Activated CD8-positive, alpha-beta memory T cell treated with anti-CD3 and anti-CD28 coated beads for 36 hours (primary cell): ENCODE measurements around the gene P2RY4. TPM values are rescaled to one million over a fixed set of nuclear protein-coding genes. Genes with fewer than 3 reads are reported as not detected.
"Not testable (repeated sequence)": the region's sequence is repeated elsewhere in the genome, so short reads cannot be mapped to it uniquely, and the experiment has no call there.

Source experiments
- CTCF ChIA-PET: fragments of 350-600 bp; sonication (Branson Sonifier 250); formaldehyde crosslinking; loops from one replicate; lab custom pipeline; 2021; ENCODE audit warnings: antibody characterized with exemption; lab: Charles Lee
- POLR2A ChIA-PET: fragments of 350-600 bp; sonication (Branson Sonifier 250); formaldehyde crosslinking; loops from one replicate; lab custom pipeline; 2021; ENCODE audit warnings: antibody characterized with exemption; lab: Charles Lee
- total RNA-seq, 2 experiments: library from RNA; stranded (reverse); gene quantifications; one replicate each; pipeline ENCODE4 v1.2.3, GENCODE V29; 2021

The P2RY4 gene
- total RNA-seq: under 1 TPM in 1 of 2 experiments, not detected in 1; 0.34 TPM

DNA sequence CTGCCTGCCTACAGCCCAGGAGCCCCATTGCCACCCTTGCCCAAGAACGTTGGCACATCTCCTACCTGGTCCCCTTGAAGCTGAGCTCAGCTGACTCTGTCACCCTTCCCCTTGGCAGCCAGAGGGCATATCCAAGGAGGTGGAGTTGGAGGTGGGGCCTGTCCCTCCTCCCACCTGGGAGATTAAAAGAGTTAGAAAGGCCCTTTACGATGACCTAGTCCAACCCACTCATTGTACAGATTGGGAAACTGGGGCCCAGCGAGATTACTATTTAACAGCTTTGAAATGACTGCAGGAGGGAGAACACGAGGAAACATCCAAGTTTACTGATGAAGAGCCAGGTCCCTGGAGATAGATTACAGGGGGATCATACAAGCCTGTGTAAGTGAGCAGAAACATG is at the start of gene P2RY4:
P2RY4 (minus strand) TSS at position 101 of the 400 bp plus-strand sequence. CDS start 580 bp downstream, outside the sequence.
- POLR2A ChIA-PET: no interaction called here
- CTCF ChIA-PET: no interaction called here

- POLR2A ChIA-PET: no interaction called here
- CTCF ChIA-PET: no interaction called here
These were observed 41.7 kb upstream of the P2RY4 start for GRCh38 chrX:70301716-70302115.

GRCh38 chrX:70293621-70294020 is 33.6 kb upstream of the P2RY4 start:
- CTCF ChIA-PET: no interaction called here

GRCh38 chrX:70292788-70293187 is 32.8 kb upstream of the P2RY4 start:
- CTCF ChIA-PET: no interaction called here
- POLR2A ChIA-PET: no interaction called here

More at GRCh38 chrX:70293621-70294020, 33.6 kb upstream of the P2RY4 start:
- POLR2A ChIA-PET: no interaction called here

- ChIA-PET CTCF (interaction anchor here (1.4 kb wide), 1 partner anchor 146 kb away, joined by 3 read pairs; no protein-coding TSS in a partner anchor), POLR2A (no interaction called here)
These were observed 30.1 kb upstream of the P2RY4 start, which contains the start of the genes KIF4A and PDZD11 for GRCh38 chrX:70289793-70290770. TSS of gene KIF4A (plus strand) at chrX:70290104. CDS start at chrX:70290459, 355 bp downstream. TSS of gene PDZD11 (minus strand) at chrX:70289927. CDS start at chrX:70289341, 586 bp downstream.

DNA sequence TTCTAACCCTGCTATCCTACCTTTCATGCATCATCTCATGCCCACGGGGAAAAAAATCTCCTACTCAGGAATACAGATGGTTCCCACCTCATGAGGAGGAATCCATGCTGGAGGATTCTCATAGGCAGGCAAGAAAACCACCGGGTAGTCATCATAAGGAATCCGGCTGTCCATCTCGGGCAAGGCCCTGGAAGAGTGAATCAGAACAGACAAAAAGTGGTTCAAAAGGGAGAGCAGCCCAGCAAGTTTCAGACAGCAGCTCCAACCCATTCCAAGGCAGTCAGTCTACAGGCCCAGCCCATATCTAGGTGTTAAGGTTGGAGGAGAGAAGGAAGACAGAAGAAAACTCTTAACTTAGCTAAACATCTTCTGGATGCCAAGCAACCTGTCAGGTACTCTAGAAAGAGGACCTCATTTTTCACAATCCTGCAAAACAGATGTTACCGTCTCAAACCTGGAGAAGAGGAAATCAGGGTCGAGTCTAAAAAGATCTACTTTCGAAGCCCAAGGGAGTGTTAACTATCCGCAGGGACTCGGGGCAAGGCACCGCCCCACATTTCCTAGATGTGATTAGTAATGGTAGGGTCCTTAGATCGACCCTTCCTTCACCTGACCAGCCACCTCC is 29.3 kb upstream of the P2RY4 start:
- ChIA-PET CTCF (interaction anchor here (1.4 kb wide), 1 partner anchor 146 kb away, joined by 3 read pairs; no protein-coding TSS in a partner anchor), POLR2A (no interaction called here)

DNA sequence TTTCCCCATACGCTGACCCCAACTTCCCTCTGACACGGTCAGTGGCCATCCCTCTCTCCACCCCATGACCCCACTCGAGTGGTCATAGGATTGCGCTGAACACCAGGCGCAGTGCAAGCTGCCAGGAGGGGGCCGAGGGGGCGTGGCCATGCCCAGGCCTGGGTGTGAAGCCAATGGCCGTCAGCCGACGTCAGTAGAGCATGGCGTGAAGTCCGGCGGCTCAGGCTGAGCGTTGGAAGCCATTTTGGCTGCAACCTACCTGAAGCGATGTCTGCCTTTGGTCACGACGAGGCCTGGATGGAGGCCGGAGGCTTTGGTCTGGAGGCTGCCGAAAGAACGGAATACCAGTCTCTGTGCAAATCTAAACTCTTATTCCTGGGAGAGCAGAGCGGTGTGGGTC is 21.9 kb upstream of the P2RY4 start, which contains the start of gene RAB41:
RAB41 (plus strand) TSS at position 222 of the 400 bp plus-strand sequence; CDS start at position 268, 46 bp downstream.
- CTCF ChIA-PET: no interaction called here
- POLR2A ChIA-PET: no interaction called here

GRCh38 chrX:70280573-70280972 is 20.6 kb upstream of the P2RY4 start:
- ChIA-PET CTCF (no interaction called here), POLR2A (no interaction called here)

GRCh38 chrX:70279081-70279480 is 19.1 kb upstream of the P2RY4 start:
- ChIA-PET CTCF (no interaction called here), POLR2A (no interaction called here)

DNA sequence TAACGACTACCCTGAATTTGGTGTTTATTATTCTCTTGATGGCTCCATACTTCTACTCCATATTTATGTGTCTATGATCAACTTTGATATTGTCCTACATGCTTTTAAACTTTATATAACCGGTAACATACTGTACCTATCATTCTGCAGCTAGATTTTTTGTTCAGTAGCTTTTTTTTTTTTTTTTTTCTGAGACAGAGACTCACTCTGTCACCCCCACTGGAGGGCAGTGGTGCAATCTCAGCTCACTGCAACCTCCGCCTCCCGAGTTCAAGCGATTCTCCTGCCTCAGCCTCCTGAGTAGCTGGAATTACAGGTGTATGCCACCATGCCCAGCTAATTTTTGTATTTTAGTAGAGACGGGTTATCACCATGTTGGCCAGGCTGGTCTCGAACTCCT is 14.0 kb upstream of the P2RY4 start:
- CTCF ChIA-PET: interaction anchor here (0.6 kb wide), 1 partner anchor 46 kb away, joined by 3 read pairs; no protein-coding TSS in a partner anchor
- POLR2A ChIA-PET: not testable (repeated sequence)

GRCh38 chrX:70268034-70268433 is 8.0 kb upstream of the P2RY4 start, which contains the start of gene ARR3:
TSS of gene ARR3 (plus strand) at chrX:70268334. CDS start at chrX:70269386, 1,052 bp downstream.
- ChIA-PET CTCF (no interaction called here), POLR2A (no interaction called here)

DNA sequence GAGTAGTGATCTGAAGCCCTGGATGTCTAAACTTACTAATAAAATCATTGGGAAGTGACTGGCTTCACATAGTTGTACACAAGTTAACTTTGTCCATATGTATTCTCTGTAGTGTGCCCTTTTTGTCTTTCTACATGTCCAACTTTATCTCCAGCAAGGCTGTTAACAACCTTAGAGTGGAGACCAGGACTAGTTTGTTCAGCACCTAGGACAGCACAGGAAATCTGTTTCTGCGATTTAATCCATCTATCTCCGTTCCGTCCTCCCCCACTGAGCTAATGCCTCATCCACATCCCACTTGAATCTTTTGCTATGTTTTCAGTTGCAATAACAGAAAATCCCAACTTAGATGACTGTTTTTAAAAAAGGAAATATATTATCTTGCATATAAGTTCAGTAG is 4.8 kb upstream of the P2RY4 start:
- ChIA-PET CTCF (no interaction called here), POLR2A (no interaction called here)

DNA sequence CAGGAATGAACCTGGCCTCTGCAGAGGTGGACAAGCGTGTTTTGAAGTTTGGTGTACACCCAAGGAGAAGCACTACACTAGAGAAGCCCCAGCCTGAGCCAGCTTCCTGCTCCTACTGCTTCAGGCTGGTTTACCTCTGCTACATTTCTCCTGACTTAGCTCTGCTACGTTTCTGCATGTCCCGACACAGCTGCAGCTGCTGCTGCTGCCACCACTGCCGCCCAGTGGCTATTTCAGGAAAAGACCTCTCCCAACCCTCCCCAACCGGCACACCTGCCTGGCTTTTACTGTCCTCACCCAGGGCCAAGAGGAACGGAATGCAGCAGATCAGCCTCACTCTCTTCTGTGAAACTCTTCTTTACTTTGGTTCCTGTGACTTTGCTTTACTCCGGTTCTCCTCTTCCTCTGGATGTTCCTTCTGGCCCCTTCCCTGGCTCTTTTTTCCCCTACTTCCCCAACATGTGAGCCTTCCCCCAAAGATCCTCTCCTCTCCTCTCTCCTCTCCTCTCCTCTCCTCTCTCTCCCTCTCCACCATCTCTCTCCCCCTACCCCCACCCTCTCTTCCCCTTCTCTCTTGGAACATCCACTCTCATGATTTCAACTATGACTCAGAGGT is 3.1 kb upstream of the P2RY4 start:
- POLR2A ChIA-PET: no interaction called here
- CTCF ChIA-PET: interaction anchor here (0.7 kb wide), 1 partner anchor 648 kb away, joined by 3 read pairs; no protein-coding TSS in a partner anchor

DNA sequence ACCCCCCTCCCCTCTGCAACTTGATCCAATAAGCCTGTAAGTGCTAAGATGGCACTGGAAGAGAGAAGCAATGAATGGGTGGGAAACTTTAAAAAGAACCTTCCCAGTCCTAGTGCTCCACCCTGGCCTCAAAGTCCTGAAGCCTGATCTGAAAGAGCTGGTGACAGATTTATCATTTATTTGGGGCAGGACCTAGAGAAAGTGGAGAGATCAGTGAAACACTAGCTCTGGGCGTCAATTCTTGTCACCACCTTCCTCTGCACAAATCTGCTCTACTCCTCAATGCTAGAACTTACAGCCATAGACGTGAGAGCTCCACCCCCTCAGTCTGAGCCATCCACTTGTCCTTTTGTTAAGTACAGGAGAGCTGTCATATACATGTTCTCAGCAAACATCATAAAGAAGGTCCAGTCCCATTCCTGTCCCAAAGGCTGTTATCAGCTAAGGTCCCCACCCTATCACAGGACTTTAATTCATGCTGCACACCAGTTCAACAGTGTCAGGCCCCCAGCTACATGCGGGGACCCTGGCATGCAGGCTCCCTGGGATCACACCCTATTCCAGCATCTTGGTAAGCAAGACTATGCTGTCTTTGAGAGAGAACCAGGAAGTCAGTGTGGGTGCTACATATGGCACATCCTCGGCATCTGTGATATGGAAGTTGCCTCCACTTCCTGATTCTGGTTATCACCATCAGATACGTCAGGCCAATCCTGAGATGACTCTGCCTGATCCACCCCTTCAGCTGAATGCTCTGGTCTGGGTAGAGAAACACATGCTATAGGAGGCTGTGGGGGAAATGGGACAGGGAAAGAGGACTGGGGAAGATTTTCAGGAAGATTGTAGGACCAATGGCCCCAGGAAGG is 2.3 kb downstream of the P2RY4 start:
- ChIA-PET POLR2A (no interaction called here), CTCF (no interaction called here)

- ChIA-PET POLR2A (no interaction called here), CTCF (no interaction called here)
These were observed 4.6 kb downstream of the P2RY4 start for GRCh38 chrX:70255452-70255851.

DNA sequence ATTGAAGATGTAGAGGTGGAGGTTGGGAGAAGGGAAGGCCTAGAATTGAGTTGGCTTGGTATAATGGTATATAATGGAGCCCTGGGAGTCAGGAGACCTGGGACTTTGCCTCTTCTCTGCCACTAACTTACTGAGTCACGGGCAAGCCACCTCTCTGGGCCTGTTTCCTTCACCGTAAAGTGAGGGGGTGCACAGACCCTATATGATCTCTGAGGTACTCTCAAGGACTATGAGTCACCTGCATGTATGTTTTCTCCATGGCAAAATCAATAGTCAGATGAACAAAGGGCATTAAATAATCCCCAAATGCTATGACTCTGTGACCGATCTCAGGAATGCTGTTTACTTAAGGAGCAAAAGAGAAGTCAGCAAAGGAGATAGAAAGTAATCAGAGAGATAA is 5.1 kb downstream of the P2RY4 start:
- POLR2A ChIA-PET: no interaction called here
- CTCF ChIA-PET: no interaction called here

DNA sequence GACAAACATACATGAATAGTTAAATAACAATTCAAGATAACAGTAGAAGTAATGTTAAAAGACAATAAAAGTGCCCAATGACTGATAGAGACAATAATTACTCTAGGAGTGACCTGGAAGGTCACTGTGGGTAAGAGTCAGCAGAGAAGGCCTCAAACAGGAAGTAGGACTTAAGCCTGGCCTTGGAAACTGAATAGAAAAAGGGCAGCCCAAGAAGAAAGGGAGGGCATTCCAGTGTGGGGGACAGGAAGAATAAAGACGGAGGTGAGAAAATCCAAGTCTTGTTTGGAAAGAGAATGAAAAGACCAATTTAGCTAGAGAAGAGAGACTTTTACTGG is 6.0 kb downstream of the P2RY4 start:
- ChIA-PET CTCF (no interaction called here), POLR2A (no interaction called here)

DNA sequence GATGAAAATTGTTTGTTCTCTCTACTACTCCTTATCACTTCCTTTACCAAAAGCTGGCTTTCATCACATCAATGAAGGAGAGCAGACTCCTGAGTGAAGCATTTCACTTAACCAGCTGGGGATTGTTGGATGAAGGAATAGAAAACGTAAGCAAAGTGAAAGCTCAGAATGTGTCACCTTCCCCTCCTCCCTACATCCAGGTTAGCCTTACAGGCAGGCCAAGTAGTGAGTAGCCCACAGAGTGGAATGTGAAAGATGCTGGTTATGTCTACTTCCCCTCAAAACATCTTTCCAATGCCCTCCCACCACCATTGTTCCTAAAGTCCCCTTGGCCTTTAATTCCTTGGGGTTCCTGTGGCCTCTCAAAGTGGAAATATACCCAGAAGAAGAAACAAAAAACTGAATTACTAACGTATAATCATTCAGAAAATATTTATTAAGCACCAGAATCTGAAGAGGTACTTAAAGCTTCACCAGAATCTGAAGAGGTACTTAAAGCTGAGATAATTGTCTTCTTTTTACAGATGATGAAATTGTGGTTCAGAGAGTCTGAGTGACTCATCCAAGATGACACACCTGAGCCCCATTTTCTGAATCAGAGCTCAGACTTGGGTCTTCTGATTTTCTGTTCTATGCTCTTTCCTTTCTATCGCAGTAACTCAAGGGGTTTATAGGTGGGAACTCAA is 6.5 kb downstream of the P2RY4 start:
- ChIA-PET POLR2A (no interaction called here), CTCF (no interaction called here)
